ENCODE results near the gene CAMLG. TPM values are rescaled to one million over a fixed set of nuclear protein-coding genes. Genes with fewer than 3 reads are reported as not detected.

CAMLG gene
- total RNA-seq, 1 donor from 2014 or later, result 22.6 TPM

GRCh38 chr5:134772461-134773125 is 34.2 kb downstream of the CAMLG start:
- intact Hi-C loops (cut with micrococcal nuclease), result no loop called here

- intact Hi-C loops (cut with micrococcal nuclease), result no loop called here
Measured at GRCh38 chr5:134777366-134777765, 39.0 kb downstream of the CAMLG start.

GRCh38 chr5:134784241-134784920 is 46.0 kb downstream of the CAMLG start:
- intact Hi-C loops (cut with micrococcal nuclease), result loop anchor here (1.0 kb wide), 1 partner anchor 121 kb away; the partner anchor contains the start of gene PCBD2

GRCh38 chr5:134784946-134785620 is 46.7 kb downstream of the CAMLG start:
- intact Hi-C loops (cut with micrococcal nuclease), result loop anchor here (1.0 kb wide), 1 partner anchor 120 kb away; the partner anchor contains the start of gene PCBD2

GRCh38 chr5:134787692-134788091 is 49.3 kb downstream of the CAMLG start:
- intact Hi-C loops (cut with micrococcal nuclease), result no loop called here

- intact Hi-C loops (cut with micrococcal nuclease), result no loop called here
Measured at GRCh38 chr5:134791580-134791979, 53.2 kb downstream of the CAMLG start.

GRCh38 chr5:134792286-134792685 is 53.9 kb downstream of the CAMLG start:
- intact Hi-C loops (cut with micrococcal nuclease), result no loop called here

- intact Hi-C loops (cut with micrococcal nuclease), result no loop called here
Measured at GRCh38 chr5:134793111-134793510, 54.8 kb downstream of the CAMLG start.

GRCh38 chr5:134794082-134794481 is 55.7 kb downstream of the CAMLG start:
- intact Hi-C loops (cut with micrococcal nuclease), result no loop called here

GRCh38 chr5:134794819-134795218 is 56.5 kb downstream of the CAMLG start:
- intact Hi-C loops (cut with micrococcal nuclease), result no loop called here

- intact Hi-C loops (cut with micrococcal nuclease), result no loop called here
Measured at GRCh38 chr5:134798468-134798867, 60.1 kb downstream of the CAMLG start.

Other genes with a start within 250 kb of the CAMLG start
- 104 and 112 TPM in 2 replicates for gene JADE2, start 212.9 kb upstream of the CAMLG start, total RNA-seq
- gene SAR1B, start 105.7 kb upstream of the CAMLG start, total RNA-seq, result 54.7 and 54.9 TPM in 2 replicates
- gene SEC24A, start 89.8 kb upstream of the CAMLG start, total RNA-seq, result 32.0 and 33.2 TPM in 2 replicates
- gene DDX46, start 20.2 kb downstream of the CAMLG start, total RNA-seq, result 73.6 and 73.9 TPM in 2 replicates
- 32.7 and 35.5 TPM in 2 replicates for gene C5orf24, start 107.4 kb downstream of the CAMLG start, total RNA-seq
- 72.7 and 80.5 TPM in 2 replicates for gene TXNDC15, start 135.8 kb downstream of the CAMLG start, total RNA-seq
- 13.2 and 14.2 TPM in 2 replicates for gene PCBD2, start 166.6 kb downstream of the CAMLG start, total RNA-seq
- 0.80 and 1.5 TPM in 2 replicates for gene CATSPER3, start 229.4 kb downstream of the CAMLG start, total RNA-seq

All from T-helper 1 cell treated with Interleukin-12 subunit alpha and Interleukin-12 subunit beta and Interleukin-4 antibody, amounts not matched to agents 30 ng/mL and 1 ng/mL, for 36 hours (primary cell).